ENCODE results near the gene AWAT2.
"Not testable (repeated sequence)": the region's sequence is repeated elsewhere in the genome, so short reads cannot be mapped to it uniquely, and the experiment has no call there.

Gene AWAT2

GRCh38 chrX:70001269-70001668, 48.5 kb downstream of the AWAT2 start:
- Histone ChIP-seq H3K79me2 (ENCODE audit: insufficient read depth, low read length) (no peaks in the 10 kb centered on the region), H3K4me3 (ENCODE audit: low read depth, low read length, poor library complexity, severe bottlenecking) (no peak overlapping the region), H3F3A (ENCODE audit: insufficient read depth, low read length) (no peaks in the 10 kb centered on the region), H4K20me1 (ENCODE audit: insufficient read depth, low read length) (no peaks in the 10 kb centered on the region), H3K9ac (ENCODE audit: low read length) (no peak overlapping the region), H3K27me3 (ENCODE audit: insufficient read depth, low read length) (no peaks in the 10 kb centered on the region), H3K36me3 (ENCODE audit: insufficient read depth, low read length) (no peaks in the 10 kb centered on the region), H3K4me1 (ENCODE audit: insufficient read depth, low read length, severe bottlenecking) (no peaks in the 10 kb centered on the region), H3K27ac (ENCODE audit: low read depth, low read length, poor library complexity, severe bottlenecking) (no peak overlapping the region), H3K9me2 (ENCODE audit: low read depth, low read length) (no peaks in the 10 kb centered on the region), H2AFZ (ENCODE audit: low read length) (no peak overlapping the region), H3K4me2 (ENCODE audit: low read length) (no peak overlapping the region), H3K9me3 (ENCODE audit: low read length) (no peaks in the 10 kb centered on the region)
- TF ChIP-seq CTCF (IDR thresholded peaks at IDR 0.05; ENCODE audit: low read length), result no peak
- no peak for TF ChIP-seq EZH2 (IDR thresholded peaks at IDR 0.05; ENCODE audit: borderline replicate concordance, low read length)

GRCh38 chrX:69998299-69998698, 51.4 kb downstream of the AWAT2 start:
- H3K27me3 ChIP-seq (ENCODE audit: insufficient read depth, low read length); H3K4me3 ChIP-seq (ENCODE audit: low read depth, low read length, poor library complexity, severe bottlenecking); H3K4me1 ChIP-seq (ENCODE audit: insufficient read depth, low read length, severe bottlenecking); H2AFZ ChIP-seq (ENCODE audit: low read length); H4K20me1 ChIP-seq (ENCODE audit: insufficient read depth, low read length); H3K27ac ChIP-seq (ENCODE audit: low read depth, low read length, poor library complexity, severe bottlenecking); H3K36me3 ChIP-seq (ENCODE audit: insufficient read depth, low read length); H3F3A ChIP-seq (ENCODE audit: insufficient read depth, low read length); H3K9ac ChIP-seq (ENCODE audit: low read length); H3K9me2 ChIP-seq (ENCODE audit: low read depth, low read length); H3K79me2 ChIP-seq (ENCODE audit: insufficient read depth, low read length); H3K9me3 ChIP-seq (ENCODE audit: low read length); H3K4me2 ChIP-seq (ENCODE audit: low read length): not testable (repeated sequence)

DNA sequence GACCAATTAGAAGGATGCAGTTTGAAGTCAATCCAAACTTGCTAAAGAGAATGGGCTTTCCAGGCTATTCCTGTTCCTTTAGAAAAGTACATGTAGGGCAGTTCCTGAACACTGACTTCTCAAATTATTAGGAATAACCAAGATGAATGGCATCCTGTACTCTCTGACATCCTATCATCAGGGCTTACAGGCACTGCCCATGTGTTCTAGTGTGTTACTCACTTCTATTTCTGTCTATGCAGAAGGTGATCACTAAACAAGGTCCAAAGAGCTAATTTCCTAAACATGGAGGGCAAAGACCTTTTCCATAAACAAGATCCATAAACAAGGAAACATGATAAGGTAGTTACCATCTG, 53.6 kb downstream of the AWAT2 start:
- H3K9me3 ChIP-seq (ENCODE audit: low read length), result no peaks in the 10 kb centered on the region
- no peak overlapping the region for H3K9ac ChIP-seq (ENCODE audit: low read length)
- no peaks in the 10 kb centered on the region for H3K9me2 ChIP-seq (ENCODE audit: low read depth, low read length)
- no peaks in the 10 kb centered on the region for H3F3A ChIP-seq (ENCODE audit: insufficient read depth, low read length)
- no peaks in the 10 kb centered on the region for H3K79me2 ChIP-seq (ENCODE audit: insufficient read depth, low read length)
- no peak overlapping the region for H3K27ac ChIP-seq (ENCODE audit: low read depth, low read length, poor library complexity, severe bottlenecking)
- no peaks in the 10 kb centered on the region for H3K36me3 ChIP-seq (ENCODE audit: insufficient read depth, low read length)
- no peak overlapping the region for H3K4me2 ChIP-seq (ENCODE audit: low read length)
- no peaks in the 10 kb centered on the region for H3K4me1 ChIP-seq (ENCODE audit: insufficient read depth, low read length, severe bottlenecking)
- H4K20me1 ChIP-seq (ENCODE audit: insufficient read depth, low read length), result no peaks in the 10 kb centered on the region
- H2AFZ ChIP-seq (ENCODE audit: low read length), result no peak overlapping the region
- no peaks in the 10 kb centered on the region for H3K27me3 ChIP-seq (ENCODE audit: insufficient read depth, low read length)
- TF ChIP-seq EZH2 (IDR thresholded peaks at IDR 0.05; ENCODE audit: borderline replicate concordance, low read length), result no peak
- TF ChIP-seq CTCF (IDR thresholded peaks at IDR 0.05; ENCODE audit: low read length), result no peak
- no peak overlapping the region for H3K4me3 ChIP-seq (ENCODE audit: low read depth, low read length, poor library complexity, severe bottlenecking)

DNA sequence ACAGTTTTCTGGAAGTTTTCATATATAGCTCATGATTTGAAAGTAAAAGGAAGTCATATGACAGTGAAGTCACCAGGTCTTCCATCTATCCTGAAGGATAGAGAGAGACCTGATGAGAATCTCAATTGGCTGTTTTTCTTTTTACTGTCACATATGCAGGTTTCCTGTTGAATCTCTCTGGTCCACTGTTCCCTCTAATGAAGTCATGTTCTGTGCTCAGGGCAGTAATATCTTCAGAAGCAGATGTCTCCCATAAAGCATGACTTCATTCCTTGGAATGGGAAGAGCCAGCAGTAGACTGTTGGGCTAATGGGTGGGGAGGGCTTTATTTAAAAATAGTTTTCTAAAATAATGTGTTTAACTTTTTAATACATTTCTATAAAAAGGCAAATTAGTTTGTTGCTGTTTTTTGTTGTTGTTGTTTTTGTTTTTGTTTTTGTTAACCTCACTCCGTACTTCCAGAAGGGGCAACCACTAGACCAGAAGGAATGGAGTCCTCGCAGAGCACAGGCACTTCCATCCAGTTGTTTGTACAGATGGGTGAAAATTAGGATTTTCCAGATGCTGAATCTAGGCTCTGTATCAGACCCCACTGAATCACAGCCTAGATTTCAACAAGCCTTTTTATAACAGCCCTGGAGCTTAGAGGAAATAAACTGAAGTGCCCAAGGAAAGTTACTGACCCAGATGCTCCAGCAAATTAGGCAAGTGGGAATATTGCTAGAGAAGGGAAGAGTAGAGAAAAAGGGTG, 54.2 kb downstream of the AWAT2 start:
- no peak for TF ChIP-seq EZH2 (IDR thresholded peaks at IDR 0.05; ENCODE audit: borderline replicate concordance, low read length)
- no peak for TF ChIP-seq CTCF (IDR thresholded peaks at IDR 0.05; ENCODE audit: low read length)
- Histone ChIP-seq H3K27me3 (ENCODE audit: insufficient read depth, low read length) (no peaks in the 10 kb centered on the region), H3K9ac (ENCODE audit: low read length) (no peak overlapping the region)

More for the DNA sequence above, 54.2 kb downstream of the AWAT2 start:
- Histone ChIP-seq H3K79me2 (ENCODE audit: insufficient read depth, low read length) (no peaks in the 10 kb centered on the region), H3F3A (ENCODE audit: insufficient read depth, low read length) (no peaks in the 10 kb centered on the region), H3K27ac (ENCODE audit: low read depth, low read length, poor library complexity, severe bottlenecking) (no peak overlapping the region), H2AFZ (ENCODE audit: low read length) (no peak overlapping the region), H3K36me3 (ENCODE audit: insufficient read depth, low read length) (no peaks in the 10 kb centered on the region), H4K20me1 (ENCODE audit: insufficient read depth, low read length) (no peaks in the 10 kb centered on the region), H3K9me3 (ENCODE audit: low read length) (no peaks in the 10 kb centered on the region), H3K4me3 (ENCODE audit: low read depth, low read length, poor library complexity, severe bottlenecking) (no peak overlapping the region), H3K9me2 (ENCODE audit: low read depth, low read length) (no peaks in the 10 kb centered on the region), H3K4me2 (ENCODE audit: low read length) (no peak overlapping the region), H3K4me1 (ENCODE audit: insufficient read depth, low read length, severe bottlenecking) (no peaks in the 10 kb centered on the region)

Measured in OCI-LY1 (cell line).